Transverse colon (tissue), 4 donors: Measurements from ENCODE around the gene DLGAP1. TPM values are rescaled to one million over a fixed set of nuclear protein-coding genes. Genes with fewer than 3 reads are reported as not detected.

Experiments used
- DNase-seq: peaks from one replicate; pipeline ENCODE4 v3.0.0-alpha.2; 2019
- H3K27ac ChIP-seq, 4 donors: fragments of 200-600 bp; sonication (generic); 2 replicates each; pipeline ENCODE4 v1.5.1; 2016 to 2018; ENCODE audit warnings: inconsistent platforms in 4 of 4
- H3K27me3 ChIP-seq: fragments of 200-600 bp; sonication (generic); 2 replicates; pipeline ENCODE4 v1.5.1; 2017; ENCODE audit warnings: inconsistent platforms
- H3K36me3 ChIP-seq, 4 donors: fragments of 200-600 bp; sonication (generic); 2 replicates each; pipeline ENCODE4 v1.5.1; 2017 to 2019; ENCODE audit warnings: inconsistent platforms in 4 of 4
- H3K4me1 ChIP-seq, 4 donors: fragments of 200-600 bp; sonication (generic); 2 replicates each; pipeline ENCODE4 v1.5.1; 2017 to 2020; ENCODE audit warnings: inconsistent platforms in 4 of 4
- H3K4me3 ChIP-seq, 4 donors: fragments of 200-600 bp; sonication (generic); 1 replicate in 1 of 4; 2 replicates in 3 of 4; pipeline versions ENCODE4 v1.5.1 to v1.6.1; 2017 to 2019; ENCODE audit warnings: inconsistent platforms in 4 of 4
- H3K9me3 ChIP-seq, 2 donors: fragments of 200-600 bp; sonication (generic); 2 replicates each; pipeline ENCODE4 v1.5.1; 2017 to 2019; ENCODE audit warnings: inconsistent platforms in 2 of 2
- EP300 ChIP-seq: sonication (generic); formaldehyde crosslinking; IDR thresholded peaks from one replicate; pipeline ENCODE4 v1.6.1; 2017; ENCODE audit warnings: antibody characterized with exemption, low read depth
- POLR2A ChIP-seq: fragments of 450-650 bp; IDR thresholded peaks from one replicate; pipeline ENCODE4 v1.6.1; 2016; ENCODE audit warnings: antibody characterized with exemption, mild to moderate bottlenecking, moderate library complexity
- POLR2AphosphoS5 ChIP-seq, 3 donors: sonication (generic); formaldehyde crosslinking; IDR thresholded peaks; one replicate each; pipeline ENCODE4 v1.6.1; 2016; ENCODE audit warnings: antibody characterized with exemption in 3 of 3
- WGBS, 2 donors: methylation state at CpG; one replicate each; pipeline ENCODE4 v1.1.5; 2018; ENCODE audit warnings: low coverage in 1 of 2; 5-methylcytosine and 5-hydroxymethylcytosine counted together
- in situ Hi-C, 4 donors: fragments of 200-750 bp; cut with MboI; loops; one replicate each; pipeline versions ENCODE4 v1.15.0 to v1.15.1; 2017; ENCODE audit warnings: low sequenced_read_pairs in 3 of 4, low pct_ligation_motif_present in 1 of 4, low pct_unique_long_range_greater_than_20kb in 1 of 4
- intact Hi-C: fragments of 100-400 bp; cut with DNase I; formaldehyde crosslinking; loops from one replicate; pipeline ENCODE4 v1.15.1; 2023; ENCODE audit warnings: low total_unique reads
- total RNA-seq, 4 donors: library from RNA; depleted of rRNA; stranded (reverse); fragments of >200 nt; gene quantifications; one replicate each; pipeline ENCODE4 v1.1.0, GENCODE V29; 2016
- TF ChIP-seq, protein P1 (sequence below), 5 experiments: fragments of 200-600 bp in 3 of 5; fragments of 450-650 bp in 2 of 5; sonication (generic) in 3 of 5; IDR thresholded peaks; 1 replicate in 2 of 5; 2 replicates in 3 of 5; pipeline ENCODE4 v1.5.1; 2016 to 2017; ENCODE audit warnings: antibody characterized with exemption in 5 of 5, inconsistent platforms in 3 of 5, mild to moderate bottlenecking in 2 of 5, moderate library complexity in 1 of 5

Gene DLGAP1
- total RNA-seq, 4 donors from 2014 or later = 2.7 to 7.2 (median 3.3) TPM

GRCh38 chr18:3816610-3817363 is 638.3 kb downstream of the DLGAP1 start:
- no peak for DNase-seq
- no peak overlapping the region for H3K4me3 ChIP-seq
- WGBS, 2 donors = 61% methylated on average over 3 of the region's 3 CpGs
- no peak overlapping the region for H3K27ac ChIP-seq
- no peaks in the 10 kb centered on the region for H3K36me3 ChIP-seq
- H3K9me3 ChIP-seq = no peaks in the 10 kb centered on the region
- H3K4me1 ChIP-seq = no peaks in the 10 kb centered on the region
- intact Hi-C loops = no loop called here
- in situ Hi-C loops = no loop called here
- TF ChIP-seq POLR2AphosphoS5 (IDR thresholded peaks at IDR 0.05) (peak in 1 of 3 donors; percentile 41), EP300 (no peak)
- no peaks in the 10 kb centered on the region for H3K27me3 ChIP-seq

GRCh38 chr18:3815991-3816390 is 639.1 kb downstream of the DLGAP1 start:
- in situ Hi-C loops (no loop called here), intact Hi-C loops (no loop called here)
- no peak overlapping the region for H3K4me3 ChIP-seq
- 80 to 85% methylated on average over 2 of the region's 2 CpGs for WGBS, 2 donors
- no peaks in the 10 kb centered on the region for H3K9me3 ChIP-seq
- H3K27ac ChIP-seq = no peak overlapping the region
- TF ChIP-seq, protein P1, sequence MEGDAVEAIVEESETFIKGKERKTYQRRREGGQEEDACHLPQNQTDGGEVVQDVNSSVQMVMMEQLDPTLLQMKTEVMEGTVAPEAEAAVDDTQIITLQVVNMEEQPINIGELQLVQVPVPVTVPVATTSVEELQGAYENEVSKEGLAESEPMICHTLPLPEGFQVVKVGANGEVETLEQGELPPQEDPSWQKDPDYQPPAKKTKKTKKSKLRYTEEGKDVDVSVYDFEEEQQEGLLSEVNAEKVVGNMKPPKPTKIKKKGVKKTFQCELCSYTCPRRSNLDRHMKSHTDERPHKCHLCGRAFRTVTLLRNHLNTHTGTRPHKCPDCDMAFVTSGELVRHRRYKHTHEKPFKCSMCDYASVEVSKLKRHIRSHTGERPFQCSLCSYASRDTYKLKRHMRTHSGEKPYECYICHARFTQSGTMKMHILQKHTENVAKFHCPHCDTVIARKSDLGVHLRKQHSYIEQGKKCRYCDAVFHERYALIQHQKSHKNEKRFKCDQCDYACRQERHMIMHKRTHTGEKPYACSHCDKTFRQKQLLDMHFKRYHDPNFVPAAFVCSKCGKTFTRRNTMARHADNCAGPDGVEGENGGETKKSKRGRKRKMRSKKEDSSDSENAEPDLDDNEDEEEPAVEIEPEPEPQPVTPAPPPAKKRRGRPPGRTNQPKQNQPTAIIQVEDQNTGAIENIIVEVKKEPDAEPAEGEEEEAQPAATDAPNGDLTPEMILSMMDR (IDR thresholded peaks at IDR 0.05) = no peak
- TF ChIP-seq POLR2AphosphoS5 (IDR thresholded peaks at IDR 0.05) = no peak
- TF ChIP-seq POLR2A = no peak
- TF ChIP-seq EP300 = no peak
- no peaks in the 10 kb centered on the region for H3K27me3 ChIP-seq
- no peak for DNase-seq
- H3K36me3 ChIP-seq = no peaks in the 10 kb centered on the region
- no peaks in the 10 kb centered on the region for H3K4me1 ChIP-seq

GRCh38 chr18:3814816-3815215 is 640.3 kb downstream of the DLGAP1 start:
- Histone ChIP-seq H3K4me1 (no peaks in the 10 kb centered on the region), H3K36me3 (no peaks in the 10 kb centered on the region), H3K4me3 (no peak overlapping the region), H3K9me3 (no peaks in the 10 kb centered on the region), H3K27me3 (no peaks in the 10 kb centered on the region), H3K27ac (no peak overlapping the region)
- in situ Hi-C loops (no loop called here), intact Hi-C loops (no loop called here)
- TF ChIP-seq, protein P1 (IDR thresholded peaks at IDR 0.05) = no peak
- TF ChIP-seq EP300 = no peak
- 77 to 79% methylated on average over 3 of the region's 3 CpGs for WGBS, 2 donors
- DNase-seq = no peak

- Histone ChIP-seq H3K9me3 (no peaks in the 10 kb centered on the region), H3K36me3 (no peaks in the 10 kb centered on the region), H3K4me1 (no peaks in the 10 kb centered on the region), H3K4me3 (no peak overlapping the region), H3K27me3 (no peaks in the 10 kb centered on the region), H3K27ac (no peak overlapping the region)
- no peak for TF ChIP-seq POLR2AphosphoS5 (IDR thresholded peaks at IDR 0.05)
- WGBS, 2 donors = 67 to 75% methylated on average over 2 of the region's 2 CpGs
- no peak for DNase-seq
- intact Hi-C loops (no loop called here), in situ Hi-C loops (no loop called here)
Measured at GRCh38 chr18:3810296-3810695, 644.8 kb downstream of the DLGAP1 start.

DNA sequence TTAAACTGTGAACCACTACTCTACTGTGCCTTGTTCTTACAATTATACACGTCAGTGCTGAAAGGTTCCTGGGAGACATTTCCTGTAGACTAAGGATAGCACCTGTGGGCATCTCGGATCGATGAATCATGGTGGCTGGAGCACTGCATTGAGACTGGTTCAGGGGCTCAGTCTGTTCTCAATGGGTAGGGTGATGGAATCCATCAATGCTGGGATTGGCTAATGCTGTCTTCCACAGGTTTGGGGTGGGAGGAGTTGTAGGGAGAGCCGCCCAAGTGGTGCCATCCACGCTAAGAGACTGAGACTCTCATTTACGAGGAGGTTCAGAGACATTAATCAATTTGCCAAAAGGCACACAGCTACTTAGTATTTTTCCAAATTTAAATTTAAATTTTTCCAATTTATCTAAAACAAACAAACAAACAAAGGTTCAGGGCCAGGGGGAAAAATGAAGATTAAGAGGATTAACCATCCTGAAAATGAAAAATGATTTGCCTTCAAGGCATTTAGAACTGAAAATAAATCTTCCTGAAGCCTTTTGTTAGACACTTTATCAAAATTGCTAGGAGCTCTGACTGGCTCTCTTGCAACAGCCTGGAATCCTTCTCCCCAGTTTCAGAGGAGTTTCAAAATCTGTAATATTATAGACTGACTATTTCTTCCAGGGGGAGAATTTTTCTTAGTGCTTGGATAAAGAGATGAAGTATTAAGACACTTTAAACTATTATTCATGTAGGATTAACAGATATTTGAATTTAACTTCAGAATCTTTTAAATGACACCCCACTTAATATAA is 645.9 kb downstream of the DLGAP1 start:
- intact Hi-C loops = no loop called here
- 75 to 78% methylated on average over 6 of the region's 6 CpGs for WGBS, 2 donors
- Histone ChIP-seq H3K4me1 (no peaks in the 10 kb centered on the region), H3K4me3 (no peak overlapping the region), H3K27me3 (no peaks in the 10 kb centered on the region), H3K27ac (no peak overlapping the region), H3K9me3 (no peaks in the 10 kb centered on the region), H3K36me3 (no peaks in the 10 kb centered on the region)
- DNase-seq = no peak
- in situ Hi-C loops = no loop called here
- TF ChIP-seq EP300 (no peak), POLR2A (no peak)
- TF ChIP-seq, protein P1 (IDR thresholded peaks at IDR 0.05) = no peak
